Measurements from ENCODE around the gene CSPG4. TPM values are rescaled to one million over a fixed set of nuclear protein-coding genes. Genes with fewer than 3 reads are reported as not detected.
"Not testable (repeated sequence)": the region's sequence is repeated elsewhere in the genome, so short reads cannot be mapped to it uniquely, and the experiment has no call there.

The CSPG4 gene
- total RNA-seq, 1 donor from 2014 or later: 0.41 TPM

DNA sequence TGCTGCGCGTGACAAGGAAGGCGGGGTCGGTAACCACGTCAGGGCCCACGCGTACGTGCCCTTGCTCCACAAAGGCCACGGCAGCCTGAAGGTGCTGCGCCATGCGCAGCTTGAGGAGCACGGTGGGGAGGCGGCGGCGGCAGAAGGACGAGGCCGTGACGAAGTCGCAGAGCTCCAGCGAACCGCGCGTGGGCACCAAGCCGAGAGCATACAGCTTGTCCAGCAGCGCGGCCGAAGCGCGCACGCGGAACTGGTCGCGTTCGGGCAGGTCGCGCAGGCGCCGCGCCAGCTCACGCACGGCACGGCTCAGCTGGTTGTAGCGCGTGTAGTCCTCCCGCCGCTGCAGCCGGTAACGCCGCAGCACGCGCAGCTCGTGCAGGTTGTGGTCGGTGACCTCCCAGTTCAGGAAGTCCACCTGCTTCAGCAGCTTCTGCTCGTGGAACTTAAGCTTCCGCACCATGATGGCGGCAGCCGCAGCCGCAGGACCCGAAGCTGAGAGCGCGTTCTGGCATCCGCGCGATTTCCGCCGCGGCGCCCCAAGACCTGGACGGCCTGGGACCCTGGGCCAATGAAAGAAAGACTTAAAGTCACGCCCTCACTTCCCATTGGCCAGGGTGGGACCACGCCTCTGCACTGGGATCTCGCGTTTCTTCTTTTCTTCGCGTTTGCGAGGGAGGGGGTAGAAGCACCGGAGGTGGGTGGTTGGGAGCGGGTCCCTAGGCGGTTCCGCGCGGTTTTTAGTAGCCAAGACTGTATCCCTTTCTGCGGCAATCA, 72.8 kb downstream of the CSPG4 start, which contains the start of gene IMP3:
Gene IMP3, minus strand, starts transcription at position 516 of the 774 bp plus-strand sequence. Its CDS starts 56 bp downstream, at position 460.
- H3K27ac Mint-ChIP-seq: peak within 1 kb of the TSS; percentile 96
- no peaks in the 10 kb centered on the region for H3K36me3 Mint-ChIP-seq (ENCODE audit: insufficient read depth)
- H3K9me3 Mint-ChIP-seq (ENCODE audit: low read depth): no peaks in the 10 kb centered on the region
- peak within 1 kb of the TSS; percentile 87 for H3K4me3 Mint-ChIP-seq (ENCODE audit: low read depth)
- TF ChIP-seq, protein P1, sequence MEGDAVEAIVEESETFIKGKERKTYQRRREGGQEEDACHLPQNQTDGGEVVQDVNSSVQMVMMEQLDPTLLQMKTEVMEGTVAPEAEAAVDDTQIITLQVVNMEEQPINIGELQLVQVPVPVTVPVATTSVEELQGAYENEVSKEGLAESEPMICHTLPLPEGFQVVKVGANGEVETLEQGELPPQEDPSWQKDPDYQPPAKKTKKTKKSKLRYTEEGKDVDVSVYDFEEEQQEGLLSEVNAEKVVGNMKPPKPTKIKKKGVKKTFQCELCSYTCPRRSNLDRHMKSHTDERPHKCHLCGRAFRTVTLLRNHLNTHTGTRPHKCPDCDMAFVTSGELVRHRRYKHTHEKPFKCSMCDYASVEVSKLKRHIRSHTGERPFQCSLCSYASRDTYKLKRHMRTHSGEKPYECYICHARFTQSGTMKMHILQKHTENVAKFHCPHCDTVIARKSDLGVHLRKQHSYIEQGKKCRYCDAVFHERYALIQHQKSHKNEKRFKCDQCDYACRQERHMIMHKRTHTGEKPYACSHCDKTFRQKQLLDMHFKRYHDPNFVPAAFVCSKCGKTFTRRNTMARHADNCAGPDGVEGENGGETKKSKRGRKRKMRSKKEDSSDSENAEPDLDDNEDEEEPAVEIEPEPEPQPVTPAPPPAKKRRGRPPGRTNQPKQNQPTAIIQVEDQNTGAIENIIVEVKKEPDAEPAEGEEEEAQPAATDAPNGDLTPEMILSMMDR (IDR thresholded peaks at IDR 0.05; ENCODE audit: unreplicated experiment): no peak
- peaks cover 6% of the 10 kb centered on the region for H3K27me3 Mint-ChIP-seq
- peaks cover 23% of the 10 kb centered on the region for H3K4me1 Mint-ChIP-seq (ENCODE audit: low read depth)
- DNase-seq (ENCODE audit: low spot score, unreplicated experiment): peak; percentile 82

DNA sequence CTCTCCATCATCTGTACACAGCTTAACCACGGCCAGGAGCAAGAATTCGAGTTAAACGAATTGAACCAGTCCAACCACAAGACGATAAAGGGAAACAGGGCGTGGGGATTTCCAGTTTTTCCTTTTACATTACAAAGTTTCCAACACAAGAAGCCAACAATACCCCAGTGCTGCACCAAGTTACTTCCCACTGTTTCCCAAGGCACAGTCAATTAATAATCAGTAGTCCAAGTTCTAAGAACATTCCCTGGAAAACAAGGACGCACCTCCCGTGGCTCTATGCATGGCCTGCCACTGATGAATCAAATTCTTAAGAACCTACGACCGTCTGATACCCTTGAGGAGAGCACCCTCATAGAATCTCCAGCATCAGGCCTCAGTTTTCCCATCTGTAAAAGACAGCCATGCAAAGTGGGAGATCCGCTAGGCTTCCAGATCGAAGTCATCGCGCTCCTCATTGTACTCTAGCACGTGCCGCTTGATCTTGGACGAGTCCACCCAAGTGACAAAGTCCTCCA, 73.4 kb downstream of the CSPG4 start:
- Mint-ChIP-seq H3K4me1 (ENCODE audit: low read depth) (peaks cover 23% of the 10 kb centered on the region), H3K4me3 (ENCODE audit: low read depth) (peak overlapping the region; percentile 87), H3K9me3 (ENCODE audit: low read depth) (no peaks in the 10 kb centered on the region), H3K27ac (peak overlapping the region; percentile 96), H3K27me3 (peaks cover 4% of the 10 kb centered on the region), H3K36me3 (ENCODE audit: insufficient read depth) (no peaks in the 10 kb centered on the region)
- DNase-seq (ENCODE audit: low spot score, unreplicated experiment): no peak
- TF ChIP-seq, protein P1 (IDR thresholded peaks at IDR 0.05; ENCODE audit: unreplicated experiment): no peak

DNA sequence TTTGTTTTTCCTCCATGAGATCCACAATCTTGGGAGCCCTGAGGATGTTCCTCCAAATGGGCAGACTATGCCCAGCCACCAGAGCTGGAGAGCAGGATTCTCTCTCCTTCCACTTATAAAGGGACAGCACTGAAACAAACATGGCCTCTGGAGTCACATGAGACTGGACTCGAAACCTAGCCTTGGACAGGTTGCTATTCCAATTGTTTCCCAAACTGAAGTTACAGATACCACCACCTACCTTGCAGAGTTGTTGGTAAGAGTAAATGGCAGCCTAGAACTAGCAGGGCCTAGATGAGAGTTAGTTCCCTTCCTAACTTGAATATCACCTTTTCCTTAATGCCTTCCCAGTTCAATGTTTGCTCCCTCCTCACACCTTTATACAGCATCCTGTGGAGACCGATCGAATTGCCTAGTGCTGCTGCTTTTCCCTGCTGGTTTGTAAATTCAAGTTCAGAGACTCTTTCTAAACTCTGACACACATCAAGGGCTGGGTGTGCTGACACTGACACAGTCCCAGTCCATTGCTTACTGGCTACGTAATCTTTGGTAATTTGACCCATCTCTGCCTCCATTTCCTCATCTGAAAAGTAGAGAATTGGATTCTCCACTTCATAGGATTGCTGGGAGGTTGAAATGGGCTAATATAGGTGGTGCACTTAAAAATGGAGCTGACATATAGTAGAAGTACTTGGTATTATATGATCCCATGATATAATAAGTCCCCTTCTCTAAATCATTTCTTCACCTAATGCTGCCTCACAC, 75.2 kb downstream of the CSPG4 start:
- Mint-ChIP-seq H3K4me1 (ENCODE audit: low read depth) (peaks cover 23% of the 10 kb centered on the region), H3K4me3 (ENCODE audit: low read depth) (no peak overlapping the region), H3K9me3 (ENCODE audit: low read depth) (no peaks in the 10 kb centered on the region), H3K27ac (no peak overlapping the region), H3K27me3 (no peaks in the 10 kb centered on the region), H3K36me3 (ENCODE audit: insufficient read depth) (no peaks in the 10 kb centered on the region)
- DNase-seq (ENCODE audit: low spot score, unreplicated experiment): no peak
- TF ChIP-seq, protein P1 (IDR thresholded peaks at IDR 0.05; ENCODE audit: unreplicated experiment): no peak

DNA sequence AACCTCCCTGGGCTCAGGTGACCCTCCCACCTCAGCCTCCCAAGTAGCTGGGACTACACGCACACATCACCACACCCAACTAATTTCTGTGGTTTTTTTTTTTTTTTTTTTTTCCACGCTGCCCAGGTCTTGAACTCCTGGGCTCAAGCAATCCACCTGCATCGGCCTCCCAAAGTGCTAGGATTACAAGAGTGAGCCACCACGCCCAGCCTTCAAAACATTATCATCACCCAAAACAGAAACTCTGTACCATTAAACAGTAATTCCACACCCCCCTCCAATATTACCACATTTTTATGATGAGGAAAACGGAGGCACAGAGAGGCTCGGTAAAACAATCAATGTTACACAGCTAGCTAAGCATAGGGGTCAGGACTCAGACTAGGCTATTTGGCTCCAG, 76.6 kb downstream of the CSPG4 start:
- Mint-ChIP-seq H3K36me3 (ENCODE audit: insufficient read depth) (no peaks in the 10 kb centered on the region), H3K27me3 (no peaks in the 10 kb centered on the region), H3K4me1 (ENCODE audit: low read depth) (peaks cover 19% of the 10 kb centered on the region), H3K4me3 (ENCODE audit: low read depth) (no peak overlapping the region), H3K9me3 (ENCODE audit: low read depth) (no peaks in the 10 kb centered on the region), H3K27ac (no peak overlapping the region)
- DNase-seq (ENCODE audit: low spot score, unreplicated experiment): no peak
- TF ChIP-seq, protein P1 (IDR thresholded peaks at IDR 0.05; ENCODE audit: unreplicated experiment): no peak

DNA sequence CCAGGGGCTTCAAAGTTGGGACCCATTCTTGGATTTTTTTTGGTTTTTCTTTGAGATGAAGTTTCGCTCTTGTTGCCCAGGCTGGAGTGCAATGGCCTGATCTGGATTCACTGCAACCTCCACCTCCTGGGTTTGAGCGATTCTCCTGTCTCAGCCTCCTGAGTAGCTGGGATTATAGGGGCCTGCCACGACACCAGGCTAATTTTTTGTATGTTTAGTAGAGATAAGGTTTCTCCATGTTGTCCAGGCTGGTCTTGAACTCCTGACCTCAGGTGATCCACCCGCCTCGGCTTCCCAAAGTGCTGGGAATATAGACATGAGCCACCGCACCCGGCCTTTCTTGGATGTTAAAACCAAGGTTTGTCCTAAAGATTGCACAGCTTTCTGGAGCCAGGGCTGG, 78.7 kb downstream of the CSPG4 start:
- DNase-seq (ENCODE audit: low spot score, unreplicated experiment); H3K9me3 Mint-ChIP-seq (ENCODE audit: low read depth); H3K27me3 Mint-ChIP-seq; H3K36me3 Mint-ChIP-seq (ENCODE audit: insufficient read depth); H3K4me3 Mint-ChIP-seq (ENCODE audit: low read depth); H3K27ac Mint-ChIP-seq: not testable (repeated sequence)
- peaks cover 10% of the 10 kb centered on the region for H3K4me1 Mint-ChIP-seq (ENCODE audit: low read depth)
